ENCODE data around the gene DHRS12.

GRCh38 chr13:51793570-51794271 is 10.2 kb downstream of the DHRS12 start:
- TF ChIP-seq, protein P1, sequence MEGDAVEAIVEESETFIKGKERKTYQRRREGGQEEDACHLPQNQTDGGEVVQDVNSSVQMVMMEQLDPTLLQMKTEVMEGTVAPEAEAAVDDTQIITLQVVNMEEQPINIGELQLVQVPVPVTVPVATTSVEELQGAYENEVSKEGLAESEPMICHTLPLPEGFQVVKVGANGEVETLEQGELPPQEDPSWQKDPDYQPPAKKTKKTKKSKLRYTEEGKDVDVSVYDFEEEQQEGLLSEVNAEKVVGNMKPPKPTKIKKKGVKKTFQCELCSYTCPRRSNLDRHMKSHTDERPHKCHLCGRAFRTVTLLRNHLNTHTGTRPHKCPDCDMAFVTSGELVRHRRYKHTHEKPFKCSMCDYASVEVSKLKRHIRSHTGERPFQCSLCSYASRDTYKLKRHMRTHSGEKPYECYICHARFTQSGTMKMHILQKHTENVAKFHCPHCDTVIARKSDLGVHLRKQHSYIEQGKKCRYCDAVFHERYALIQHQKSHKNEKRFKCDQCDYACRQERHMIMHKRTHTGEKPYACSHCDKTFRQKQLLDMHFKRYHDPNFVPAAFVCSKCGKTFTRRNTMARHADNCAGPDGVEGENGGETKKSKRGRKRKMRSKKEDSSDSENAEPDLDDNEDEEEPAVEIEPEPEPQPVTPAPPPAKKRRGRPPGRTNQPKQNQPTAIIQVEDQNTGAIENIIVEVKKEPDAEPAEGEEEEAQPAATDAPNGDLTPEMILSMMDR (IDR thresholded peaks at IDR 0.05), result no peak
- no peak for TF ChIP-seq POLR2A (IDR thresholded peaks at IDR 0.05)
